ENCODE results near the gene KIF2C. TPM values are rescaled to one million over a fixed set of nuclear protein-coding genes. Genes with fewer than 3 reads are reported as not detected.

KIF2C gene
- total and polyA plus RNA-seq, 2 donors (not counting 1 experiment from before 2014, with no cell fraction given): 0.25 to 0.69 TPM

GRCh38 chr1:44799770-44800584, 60.3 kb downstream of the KIF2C start, which contains the start of gene PLK3:
PLK3 (plus strand) TSS chr1:44800377; CDS start chr1:44800464, 87 bp downstream.
- peak within 1 kb of the TSS; percentile 61 to 88 (median 85) for H3K4me3 ChIP-seq (ENCODE audit: control extremely low read depth in 1 of 5, extremely low read depth in 1 of 5, insufficient read depth in 1 of 5, low read depth in 2 of 5, low read length in 4 of 5)
- peaks cover 0 to 13% of the 10 kb centered on the region in 2 experiments for H3K36me3 ChIP-seq (replicated peaks in 1 of 2; ENCODE audit: control extremely low read depth in 1 of 2, control insufficient read depth in 1 of 2, extremely low read depth in 1 of 2, insufficient read depth in 2 of 2, low read length in 1 of 2)
- peak; percentile 85 for TF ChIP-seq CTCF (IDR thresholded peaks at IDR 0.05)
- no peak for TF ChIP-seq EZH2 (IDR thresholded peaks at IDR 0.05; ENCODE audit: borderline replicate concordance, insufficient read depth, low read depth, low read length, poor library complexity, severe bottlenecking)
- no peaks in the 10 kb centered on the region for H3K9me3 Mint-ChIP-seq (ENCODE audit: insufficient read depth)
- H3K27ac Mint-ChIP-seq: peak within 1 kb of the TSS; percentile 100
- H3K27ac ChIP-seq (ENCODE audit: low read length in 2 of 2): peak within 1 kb of the TSS; percentile 84 to 93
- no peaks in the 10 kb centered on the region for H3K27me3 Mint-ChIP-seq
- DNase-seq (peak; percentile 99), ATAC-seq (ENCODE audit: low read depth) (peak; percentile 89)
- peak within 1 kb of the TSS; percentile 69 for H3K9ac ChIP-seq (ENCODE audit: low read length)
- no peaks in the 10 kb centered on the region for H3K27me3 ChIP-seq (replicated peaks in 1 of 4; ENCODE audit: control extremely low read depth in 1 of 4, control insufficient read depth in 3 of 4, insufficient read depth in 4 of 4, low read length in 3 of 4)
- peak within 1 kb of the TSS; percentile 80 for H2AFZ ChIP-seq (ENCODE audit: insufficient read depth, low read depth, low read length, poor library complexity, severe bottlenecking)
- peaks cover 33% of the 10 kb centered on the region for H3K4me1 Mint-ChIP-seq
- peaks cover 16 to 38% of the 10 kb centered on the region in 2 donors for H3K4me1 ChIP-seq (ENCODE audit: control insufficient read depth in 2 of 2, insufficient read depth in 2 of 2, low read length in 2 of 2)
- intact Hi-C loops (cut with micrococcal nuclease): loop anchor here (2.0 kb wide), 8 partner anchors 13 to 691 kb away; partner anchors contain the start of genes KIF2C, RNU5D-1, RPS8 and TESK2
- CTCF ChIA-PET: interaction anchor here (0.6 to 4.2 kb wide), 25 partner anchors 9 to 692 kb away, joined by 3 to 70 read pairs (median 5); partner anchors contain the start of genes BEST4, BTBD19, HECTD3 and RNU5D-1
- H3K4me2 ChIP-seq (replicated peaks; ENCODE audit: low read depth, low read length, poor library complexity, severe bottlenecking): peak within 1 kb of the TSS; percentile 100
- H3K79me2 ChIP-seq (ENCODE audit: control insufficient read depth, insufficient read depth, low read length): peaks cover 5% of the 10 kb centered on the region
- WGBS (ENCODE audit: insufficient coverage): under 1% methylated on average over 79 of the region's 79 CpGs
- no peaks in the 10 kb centered on the region for H3K9me3 ChIP-seq (ENCODE audit: control extremely low read depth in 1 of 3, control insufficient read depth in 2 of 3, insufficient read depth in 1 of 3, low read length in 2 of 3)
- H3K4me3 Mint-ChIP-seq: peak within 1 kb of the TSS; percentile 99
- H4K20me1 ChIP-seq (ENCODE audit: control insufficient read depth, insufficient read depth, low read length, poor library complexity, severe bottlenecking): no peaks in the 10 kb centered on the region
- POLR2A ChIA-PET: interaction anchor here (0.7 to 2.6 kb wide), 18 partner anchors 9 to 782 kb away, joined by 3 to 61 read pairs (median 6); partner anchors contain the start of genes BTBD19, EIF2B3, HECTD3 and MUTYH

All from B cell (primary cell).